A204.1 (cell line): Measurements from ENCODE around the gene NBAS.
"Not testable (repeated sequence)": the region's sequence is repeated elsewhere in the genome, so short reads cannot be mapped to it uniquely, and the experiment has no call there.

Experiments used
- FAIRE-seq: peaks from 2 replicates; lab custom pipeline; 2012; peaks lifted over from hg19 to GRCh38; lab: Jason Lieb, UNC

NBAS gene

GRCh38 chr2:15456352-15456751 lies 104.8 kb downstream of the NBAS start:
- FAIRE-seq: no peak

GRCh38 chr2:15450808-15451207 lies 110.3 kb downstream of the NBAS start:
- no peak for FAIRE-seq

GRCh38 chr2:15449556-15450236 lies 111.4 kb downstream of the NBAS start:
- FAIRE-seq: no peak

GRCh38 chr2:15448250-15448839 lies 112.8 kb downstream of the NBAS start:
- FAIRE-seq: no peak

- FAIRE-seq: no peak
Measured at GRCh38 chr2:15447381-15447780, 113.8 kb downstream of the NBAS start.

GRCh38 chr2:15446961-15447360 lies 114.2 kb downstream of the NBAS start:
- no peak for FAIRE-seq

- no peak for FAIRE-seq
Measured at GRCh38 chr2:15445891-15446562, 115.1 kb downstream of the NBAS start.

GRCh38 chr2:15439768-15440524 lies 121.2 kb downstream of the NBAS start:
- not testable (repeated sequence) for FAIRE-seq

- not testable (repeated sequence) for FAIRE-seq
Measured at GRCh38 chr2:15439366-15439765, 121.8 kb downstream of the NBAS start.

GRCh38 chr2:15436195-15436594 lies 124.9 kb downstream of the NBAS start:
- no peak for FAIRE-seq

GRCh38 chr2:15435474-15435873 lies 125.7 kb downstream of the NBAS start:
- FAIRE-seq: no peak

- FAIRE-seq: no peak
Measured at GRCh38 chr2:15432642-15433256, 128.4 kb downstream of the NBAS start.

GRCh38 chr2:15429032-15429431 lies 132.1 kb downstream of the NBAS start:
- FAIRE-seq: no peak

GRCh38 chr2:15427987-15428386 lies 133.1 kb downstream of the NBAS start:
- no peak for FAIRE-seq

GRCh38 chr2:15426606-15427005 lies 134.5 kb downstream of the NBAS start:
- FAIRE-seq: peak; percentile 48

- no peak for FAIRE-seq
Measured at GRCh38 chr2:15425712-15426111, 135.4 kb downstream of the NBAS start.

GRCh38 chr2:15421753-15422152 lies 139.4 kb downstream of the NBAS start:
- FAIRE-seq: no peak

GRCh38 chr2:15415748-15416147 lies 145.4 kb downstream of the NBAS start:
- FAIRE-seq: no peak

- FAIRE-seq: no peak
Measured at GRCh38 chr2:15412779-15413178, 148.4 kb downstream of the NBAS start.

- FAIRE-seq: no peak
Measured at GRCh38 chr2:15412309-15412708, 148.8 kb downstream of the NBAS start.

GRCh38 chr2:15410884-15411283 lies 150.2 kb downstream of the NBAS start:
- FAIRE-seq: no peak

- FAIRE-seq: no peak
Measured at GRCh38 chr2:15408759-15409158, 152.4 kb downstream of the NBAS start.
